ENCODE measurements around the gene NTRK1.
A peak's percentile ranks its signal among the peaks of the same experiment; 100 is the strongest.

The NTRK1 gene

GRCh38 chr1:156858959-156859522 lies 1.6 kb upstream of the NTRK1 start, which contains the start of gene INSRR:
Gene INSRR (minus strand): TSS chr1:156859117. CDS start chr1:156858621, 496 bp downstream.
- DNase-seq, result no peak

GRCh38 chr1:156859523-156860112 lies 1.0 kb upstream of the NTRK1 start:
- no peak for DNase-seq

- peak; percentile 24 to 52 for DNase-seq
These were observed 495 bp upstream of the NTRK1 start for GRCh38 chr1:156860113-156860627.

- no peak for DNase-seq
These were observed 1.9 kb downstream of the NTRK1 start for GRCh38 chr1:156862584-156862983.

GRCh38 chr1:156862997-156863599 lies 2.4 kb downstream of the NTRK1 start:
- no peak for DNase-seq

- no peak for DNase-seq
These were observed 3.0 kb downstream of the NTRK1 start for GRCh38 chr1:156863631-156864030.

- DNase-seq, result no peak
These were observed 4.1 kb downstream of the NTRK1 start for GRCh38 chr1:156864796-156865195.

GRCh38 chr1:156865258-156865657 lies 4.6 kb downstream of the NTRK1 start:
- no peak for DNase-seq

- DNase-seq, result no peak
These were observed 5.2 kb downstream of the NTRK1 start for GRCh38 chr1:156865865-156866248.

- no peak for DNase-seq
These were observed 5.7 kb downstream of the NTRK1 start for GRCh38 chr1:156866249-156866909.

- no peak for DNase-seq
These were observed 7.7 kb downstream of the NTRK1 start for GRCh38 chr1:156868341-156868740.

- no peak for DNase-seq
These were observed 8.8 kb downstream of the NTRK1 start for GRCh38 chr1:156869455-156869854.

- DNase-seq, result no peak
These were observed 13.0 kb downstream of the NTRK1 start for GRCh38 chr1:156873659-156874058.

- DNase-seq, result no peak
These were observed 13.5 kb downstream of the NTRK1 start for GRCh38 chr1:156874142-156874541.

GRCh38 chr1:156874572-156875340 lies 14.1 kb downstream of the NTRK1 start:
- no peak for DNase-seq

GRCh38 chr1:156875341-156875615 lies 14.6 kb downstream of the NTRK1 start:
- DNase-seq, result no peak

- DNase-seq, result no peak
These were observed 15.6 kb downstream of the NTRK1 start for GRCh38 chr1:156876281-156876680.

- DNase-seq, result no peak
These were observed 16.9 kb downstream of the NTRK1 start for GRCh38 chr1:156877433-156878170.

GRCh38 chr1:156879876-156880275 lies 19.2 kb downstream of the NTRK1 start:
- DNase-seq, result no peak

- no peak for DNase-seq
These were observed 19.8 kb downstream of the NTRK1 start for GRCh38 chr1:156880473-156880872.

- DNase-seq, result no peak
These were observed 20.4 kb downstream of the NTRK1 start for GRCh38 chr1:156881101-156881500.

GRCh38 chr1:156881663-156882062 lies 21.0 kb downstream of the NTRK1 start:
- DNase-seq, result no peak

GRCh38 chr1:156882543-156882942 lies 21.9 kb downstream of the NTRK1 start:
- DNase-seq, result no peak

All from NCI-H1930 (cell line).